Stimulated activated CD8-positive, alpha-beta memory T cell treated with anti-CD3 and anti-CD28 coated beads, Interleukin-7, amount 100 ng/mL, for 4 hours (primary cell): ENCODE data around the gene LCN2.
"Not testable (repeated sequence)": the region's sequence is repeated elsewhere in the genome, so short reads cannot be mapped to it uniquely, and the experiment has no call there.

ENCODE experiments used
- DNase-seq, 2 donors: peaks; one replicate each; pipeline ENCODE4 v3.0.0-alpha.2; 2020; ENCODE audit warnings: low read depth in 2 of 2

LCN2 gene

DNA sequence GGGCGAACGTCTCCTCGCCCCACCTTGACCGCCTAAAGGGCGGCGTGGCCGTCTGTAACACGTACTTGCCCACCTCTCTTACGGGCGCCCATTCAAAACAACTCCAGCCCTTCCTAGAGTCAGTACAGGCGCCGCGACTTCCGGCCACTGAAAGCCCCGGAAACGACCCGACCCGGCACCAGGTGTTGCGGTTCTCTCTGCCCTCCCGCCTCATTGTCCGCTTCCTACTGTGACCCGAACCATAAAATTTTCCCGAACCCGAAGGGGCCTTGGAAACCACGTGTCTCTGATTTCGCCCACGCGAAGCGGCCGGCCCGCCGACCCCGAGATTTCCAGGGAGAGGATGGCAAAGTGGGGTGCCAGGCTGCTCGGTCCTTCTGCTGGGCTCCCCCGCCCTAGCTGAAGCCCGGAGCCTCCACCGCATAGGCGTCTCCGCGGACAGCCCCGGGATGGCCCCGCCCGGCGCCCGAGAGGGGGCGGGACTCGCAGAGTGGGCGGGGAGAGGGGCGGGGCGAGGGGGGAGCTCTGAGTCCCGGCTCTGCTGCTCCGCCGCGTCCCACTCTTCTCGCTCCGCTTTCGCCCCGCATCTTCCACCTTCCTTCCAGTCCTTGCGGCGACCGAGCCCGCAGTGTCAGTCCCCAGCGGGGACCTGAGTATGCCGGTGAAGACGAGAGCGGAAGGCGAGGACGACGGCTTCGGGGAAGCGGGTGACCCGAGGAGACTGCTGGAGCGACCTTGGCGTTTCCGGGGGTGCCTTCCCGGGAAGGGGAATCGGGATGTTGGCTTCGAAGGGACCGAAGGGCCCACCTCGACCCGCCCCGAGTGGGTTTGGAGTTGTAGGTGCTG is 21.0 kb upstream of the LCN2 start:
- DNase-seq, result peak; percentile 71 to 75

DNA sequence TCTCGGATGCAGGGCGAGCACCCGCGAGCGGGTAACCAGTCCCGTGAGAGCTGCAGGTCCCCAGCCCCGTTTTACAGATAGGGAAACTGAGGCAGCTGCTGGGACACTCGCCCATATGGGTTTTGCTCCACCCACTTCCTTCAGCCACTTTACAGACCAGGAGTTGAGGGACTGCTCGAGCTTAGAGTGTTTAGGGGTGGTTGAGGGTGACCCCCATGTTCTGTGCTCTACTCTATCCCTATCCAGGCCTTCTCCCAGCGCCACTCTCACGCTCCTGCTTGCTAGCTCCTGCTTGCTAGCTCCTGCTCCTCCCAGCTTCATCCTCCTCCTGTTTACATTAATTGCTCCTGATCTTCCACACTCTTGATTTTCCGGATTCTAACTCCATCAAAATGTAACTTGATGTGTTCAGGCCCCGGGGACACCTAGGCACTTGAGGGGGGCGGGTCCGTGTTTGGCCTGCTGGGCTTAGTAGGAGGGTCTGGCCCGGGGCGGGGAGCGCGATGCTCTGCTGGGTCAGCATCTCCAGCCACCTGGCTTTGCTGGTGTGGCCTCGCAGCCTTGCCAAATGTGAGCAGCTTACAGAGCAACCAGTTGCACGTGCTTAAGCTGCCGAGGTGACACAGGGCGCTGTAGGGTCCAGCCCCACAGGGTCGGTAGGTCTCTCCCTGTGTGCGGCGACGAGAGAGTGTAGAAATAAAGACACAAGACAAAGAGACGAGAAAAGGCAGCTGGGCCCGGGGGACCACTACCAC is 20.2 kb upstream of the LCN2 start:
- no peak for DNase-seq

- DNase-seq, result peak; percentile 13 to 34
Observed at GRCh38 chr9:128129976-128130590, 19.2 kb upstream of the LCN2 start.

- DNase-seq, result not testable (repeated sequence)
Observed at GRCh38 chr9:128130651-128131050, 18.6 kb upstream of the LCN2 start.

DNA sequence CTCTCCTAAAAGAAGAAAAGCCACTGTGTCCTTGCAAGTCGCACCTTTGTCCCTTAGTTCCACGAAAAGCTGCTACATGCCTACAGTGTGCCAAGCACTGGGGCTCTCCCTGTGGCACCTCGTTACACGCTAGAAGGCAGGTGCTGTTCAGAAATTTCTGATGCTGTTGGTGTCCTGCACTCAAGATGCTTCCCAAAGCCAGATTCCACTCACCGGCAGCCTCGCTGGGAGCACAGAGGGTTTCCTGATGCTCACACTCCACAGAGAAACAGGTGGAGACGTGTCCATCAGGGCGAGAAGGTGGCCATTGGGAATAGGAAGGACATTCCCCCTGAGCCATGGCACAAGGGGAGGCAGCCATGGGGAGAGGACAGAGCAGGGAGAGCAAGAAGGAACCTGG is 17.9 kb upstream of the LCN2 start:
- DNase-seq, result not testable (repeated sequence)

DNA sequence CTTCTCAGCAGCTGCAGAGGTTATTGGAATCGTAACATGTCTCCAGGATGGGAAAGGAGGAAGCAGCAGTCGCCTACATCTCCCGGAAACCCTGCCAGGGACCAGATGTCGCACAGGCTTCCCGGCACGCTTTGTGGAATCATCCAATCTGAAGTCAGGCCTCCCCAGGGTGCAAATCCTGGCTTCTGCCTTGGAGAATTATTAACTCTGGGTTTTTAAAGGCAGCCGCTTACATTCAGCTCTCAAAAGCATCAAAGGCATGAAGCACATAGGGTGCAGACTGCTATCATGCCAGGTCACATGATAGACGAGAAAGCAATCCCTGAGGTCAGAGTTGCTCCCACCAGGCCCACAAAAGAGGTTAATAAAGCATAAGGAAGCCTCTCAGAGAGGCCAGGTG is 17.1 kb upstream of the LCN2 start:
- not testable (repeated sequence) for DNase-seq

DNA sequence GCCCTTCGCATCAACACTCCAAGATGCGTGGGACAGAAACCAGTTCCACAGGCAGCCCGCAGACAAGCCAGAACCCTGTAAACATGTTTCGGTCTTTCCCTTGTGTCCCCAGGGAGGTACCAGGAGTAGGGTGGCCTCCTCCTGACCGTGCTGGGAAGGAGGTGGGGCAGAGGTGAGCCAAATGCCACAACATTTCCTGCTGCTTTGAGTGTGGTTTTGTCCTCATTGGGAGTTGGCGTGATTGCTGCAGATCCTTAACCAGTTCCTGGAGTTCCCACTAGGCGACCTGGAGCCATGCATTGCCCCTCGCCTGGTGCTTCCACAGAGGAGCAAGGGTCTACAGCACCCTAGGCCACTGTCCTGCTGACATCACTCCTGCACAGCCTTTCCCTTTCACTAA is 13.7 kb upstream of the LCN2 start:
- DNase-seq, result not testable (repeated sequence)

- no peak for DNase-seq
Observed at GRCh38 chr9:128136816-128137793, 12.1 kb upstream of the LCN2 start.

DNA sequence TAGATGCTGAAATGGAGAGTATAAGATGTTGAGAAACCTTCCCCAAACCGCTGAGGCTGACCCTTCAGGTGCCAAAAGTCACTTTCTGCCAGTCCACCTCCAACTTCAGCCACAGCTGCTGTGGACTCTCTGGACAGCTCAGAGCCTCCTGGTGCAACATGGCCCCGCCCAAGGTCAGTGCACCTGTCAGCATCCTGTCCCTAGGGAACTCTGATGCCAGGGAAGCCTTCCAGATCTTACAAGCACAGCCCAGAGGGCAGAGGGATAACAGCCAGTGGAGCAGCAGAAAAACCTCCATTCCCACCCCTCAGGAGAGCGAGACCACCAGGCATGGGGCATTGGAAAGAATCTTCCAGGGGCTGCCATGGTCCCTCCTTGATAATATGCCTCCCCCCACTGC is 11.3 kb upstream of the LCN2 start:
- DNase-seq, result no peak

GRCh38 chr9:128139621-128140020 is 9.6 kb upstream of the LCN2 start:
- DNase-seq, result no peak

GRCh38 chr9:128141604-128142003 is 7.6 kb upstream of the LCN2 start:
- no peak for DNase-seq

DNA sequence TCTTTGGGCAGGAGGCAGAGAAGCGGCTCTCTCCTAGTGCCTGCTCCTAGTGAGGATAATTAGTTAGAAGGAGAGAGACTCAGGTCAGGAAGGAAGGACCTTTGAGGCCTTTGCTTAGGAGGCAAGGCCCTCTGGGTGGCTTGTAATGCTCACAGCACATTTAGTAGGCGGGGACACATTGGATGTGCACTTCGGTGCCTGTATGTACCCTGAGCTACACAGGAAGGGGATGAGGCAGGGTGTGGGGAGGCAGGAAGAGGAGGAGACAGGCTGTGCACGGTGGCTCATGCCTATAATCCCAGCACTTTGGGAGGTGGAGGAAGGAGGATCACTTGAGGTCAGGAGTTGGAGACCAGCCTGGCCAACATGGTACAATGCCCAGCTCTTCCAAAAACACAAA is 7.2 kb upstream of the LCN2 start:
- DNase-seq, result no peak

- no peak for DNase-seq
Observed at GRCh38 chr9:128142596-128142995, 6.7 kb upstream of the LCN2 start.

DNA sequence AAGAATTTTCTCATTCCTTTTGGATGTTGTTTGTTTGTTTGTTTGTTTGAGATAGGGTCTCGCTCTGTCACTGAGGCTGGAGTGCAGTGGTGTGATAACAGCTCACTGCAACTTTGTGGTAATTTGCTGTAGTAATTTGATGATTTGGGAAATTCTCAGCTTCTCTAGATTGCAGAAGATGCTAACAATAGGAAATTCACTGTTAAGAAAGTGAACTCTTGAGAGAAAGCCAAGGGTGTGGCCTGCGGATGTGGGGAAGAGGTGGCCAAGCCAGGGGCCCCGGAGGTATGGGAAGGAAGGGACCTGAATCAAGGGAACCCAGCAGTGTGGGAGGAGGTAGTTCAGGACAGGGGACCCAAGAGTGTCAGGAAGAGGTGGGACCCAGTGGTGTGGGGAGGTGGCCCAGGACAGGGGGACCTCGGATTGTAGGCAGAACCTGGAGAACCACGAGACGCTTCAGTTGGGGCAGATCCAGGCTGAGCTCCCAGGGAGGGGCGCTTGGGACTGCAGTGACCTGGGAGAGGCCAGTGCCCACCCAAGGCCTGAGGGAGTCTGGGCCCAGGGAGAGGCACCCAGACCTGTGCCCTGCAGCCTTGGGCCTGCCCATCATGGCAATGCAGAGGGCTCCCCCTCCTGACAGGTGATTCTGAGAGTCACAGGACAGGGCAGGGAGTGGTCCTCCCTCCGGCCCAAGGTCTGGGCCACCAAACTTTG is 5.6 kb upstream of the LCN2 start:
- no peak for DNase-seq

DNA sequence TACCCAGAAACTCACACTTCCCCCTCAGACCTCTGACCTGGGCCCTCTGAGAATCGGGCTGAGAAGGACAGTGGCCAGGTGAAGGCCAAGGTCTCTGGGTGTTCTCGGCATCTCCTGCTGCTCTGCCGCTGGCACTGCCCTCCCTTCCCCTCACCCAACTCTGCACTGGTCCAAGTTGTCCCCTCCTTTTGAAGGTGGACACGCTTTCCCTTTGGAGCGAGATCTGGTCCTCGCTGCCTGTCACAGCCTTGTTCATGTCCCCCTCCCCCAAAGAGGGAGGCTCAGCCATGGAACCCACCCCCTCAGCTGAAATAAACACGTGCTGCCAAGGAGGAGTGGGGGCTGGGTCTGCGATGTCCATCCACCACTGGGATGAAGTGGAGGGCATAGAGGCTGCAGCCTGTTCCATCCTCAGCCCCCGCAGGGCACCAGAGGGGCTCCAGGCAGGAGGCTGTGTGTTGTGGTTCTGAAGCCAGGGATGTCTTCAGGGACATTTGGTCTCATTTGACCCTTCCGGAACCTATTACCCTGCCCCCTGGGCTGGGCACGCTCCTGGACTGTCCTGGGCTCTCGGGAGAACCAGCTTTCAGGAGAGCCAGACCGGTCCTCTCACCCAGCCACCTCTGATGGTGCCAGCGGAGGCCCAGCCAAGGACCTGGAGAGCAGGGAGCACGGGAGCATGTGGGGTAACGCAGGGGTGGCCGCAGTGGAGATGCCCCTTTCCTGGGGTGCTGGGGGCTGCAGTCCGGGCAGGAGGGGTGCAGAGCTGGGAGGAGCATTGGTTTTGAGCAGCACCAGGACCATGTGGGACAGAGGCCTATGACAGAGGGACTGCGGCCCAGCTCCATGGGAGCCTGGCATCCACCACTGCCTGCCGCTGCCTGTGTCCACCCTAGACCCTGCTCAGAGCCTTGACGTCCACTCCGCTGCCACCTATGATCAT is 4.7 kb upstream of the LCN2 start:
- no peak for DNase-seq

DNA sequence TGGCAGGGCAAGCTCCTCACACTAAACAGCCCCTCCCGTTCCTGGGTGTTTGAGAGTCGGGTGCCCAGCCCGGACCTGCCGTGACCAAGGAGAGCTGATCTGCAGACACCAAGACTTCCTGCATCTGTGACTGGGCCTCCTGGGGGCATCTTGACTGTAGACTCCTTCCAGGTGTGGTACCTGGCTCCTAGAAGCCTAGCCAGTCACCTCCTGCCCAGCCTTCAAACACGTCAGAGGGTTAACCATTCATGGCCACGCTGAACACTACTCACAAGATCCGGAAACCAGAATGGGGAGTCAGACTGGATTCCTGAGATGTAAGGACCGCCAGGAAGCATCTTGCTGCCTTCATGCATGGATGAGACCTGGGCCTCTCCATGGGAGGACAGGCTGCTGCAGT is 3.7 kb upstream of the LCN2 start:
- DNase-seq, result no peak

DNA sequence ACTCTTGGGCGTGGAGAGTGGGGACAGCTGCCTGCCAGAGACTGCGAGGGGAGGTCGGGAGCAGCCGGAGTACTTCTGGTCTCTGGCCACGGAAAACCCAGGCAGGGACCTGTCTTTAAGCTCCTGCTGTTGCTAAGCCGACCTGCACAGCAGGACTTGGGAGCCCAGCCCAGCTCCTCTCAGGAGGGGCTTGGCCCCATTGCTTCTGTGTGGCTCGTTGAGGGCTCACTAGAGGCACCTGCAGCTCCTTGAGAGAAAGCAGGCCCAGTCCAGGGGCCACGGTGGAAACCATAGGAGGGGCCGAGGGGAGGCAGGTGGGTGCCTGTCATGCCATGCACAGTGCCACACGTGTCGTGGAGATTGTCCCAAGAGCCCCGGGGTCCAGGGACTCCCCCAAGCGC is 3.3 kb upstream of the LCN2 start:
- DNase-seq, result no peak

DNA sequence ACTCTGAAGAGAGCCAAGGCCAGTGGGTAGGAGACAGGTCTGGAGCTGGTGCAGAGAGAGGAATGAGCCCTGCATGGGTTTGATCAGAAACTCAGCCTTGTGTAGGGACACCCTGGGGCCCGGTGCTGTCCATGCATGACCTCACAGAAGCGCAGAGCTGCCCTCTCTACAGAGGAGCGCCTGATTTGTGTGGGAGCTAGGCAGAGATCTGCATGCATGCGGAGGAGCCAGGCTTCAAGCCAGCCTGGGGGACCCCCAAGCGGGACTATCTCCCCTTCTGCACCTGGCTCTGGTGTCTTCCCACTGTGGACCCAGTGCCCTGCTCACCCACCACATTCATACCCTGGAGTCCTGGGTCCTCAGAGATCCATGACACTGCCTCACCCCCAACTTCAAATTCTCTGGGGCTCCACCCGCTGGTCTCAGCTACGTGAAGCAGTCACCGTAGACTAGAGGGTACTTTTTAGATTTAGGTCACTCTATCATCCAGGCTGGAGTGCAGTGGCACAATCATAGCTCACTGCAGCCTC is 2.6 kb upstream of the LCN2 start:
- no peak for DNase-seq

DNA sequence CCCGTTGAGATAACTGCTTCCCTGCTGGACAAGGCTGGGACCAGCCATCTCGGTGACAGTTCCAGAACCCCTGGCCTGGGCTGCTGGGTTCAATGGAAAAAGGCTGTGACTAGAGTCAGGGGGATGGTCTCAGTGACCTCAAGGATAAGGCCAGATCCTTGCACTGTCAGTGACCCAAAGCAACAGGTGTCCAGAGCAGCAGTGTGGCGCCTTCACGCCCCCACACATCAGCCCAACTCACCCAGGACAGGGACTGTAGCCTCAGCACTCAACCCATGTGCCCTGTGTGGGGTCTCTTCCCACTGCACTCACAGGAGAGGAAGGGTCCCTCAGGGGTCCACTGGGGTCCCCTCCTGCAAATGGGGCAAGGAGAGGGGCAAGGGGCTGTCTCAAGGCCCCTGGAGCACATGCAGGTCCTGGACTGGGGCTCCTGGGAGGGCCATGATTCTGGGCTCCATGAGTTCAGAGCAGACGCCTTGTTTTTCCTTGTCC is 698 bp upstream of the LCN2 start:
- no peak for DNase-seq
